NOMO-1 (cell line): ENCODE results near the gene SYCE1.
"Not testable (repeated sequence)": the region's sequence is repeated elsewhere in the genome, so short reads cannot be mapped to it uniquely, and the experiment has no call there.

Source experiments
- DNase-seq, 2 experiments: peaks; one replicate each; lab custom pipeline; 2025; ENCODE audit not compliant: unreplicated experiment in 2 of 2; lab: John Stamatoyannopoulos, UW

SYCE1 gene

GRCh38 chr10:133559216-133559615 lies 6.2 kb downstream of the SYCE1 start:
- no peak for DNase-seq

DNA sequence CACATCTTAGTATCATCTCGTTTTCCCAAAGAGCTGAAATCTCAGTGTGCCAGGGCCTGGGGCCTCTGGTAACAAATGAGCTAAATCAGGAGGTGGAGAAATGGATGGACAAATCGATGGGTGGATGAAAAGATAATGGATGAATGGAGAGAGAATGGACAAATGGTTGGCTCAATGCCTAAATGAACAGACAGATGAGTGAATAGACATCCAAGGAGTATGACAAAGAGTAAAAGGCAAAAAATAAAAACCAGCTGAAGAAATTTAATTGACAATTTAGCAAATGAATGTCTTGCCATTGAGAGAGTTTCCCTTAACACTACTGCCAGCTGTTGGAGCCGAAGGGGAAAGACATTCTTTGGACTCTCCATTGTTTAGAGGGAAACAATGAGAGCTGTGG lies 8.0 kb downstream of the SYCE1 start:
- DNase-seq: no peak

DNA sequence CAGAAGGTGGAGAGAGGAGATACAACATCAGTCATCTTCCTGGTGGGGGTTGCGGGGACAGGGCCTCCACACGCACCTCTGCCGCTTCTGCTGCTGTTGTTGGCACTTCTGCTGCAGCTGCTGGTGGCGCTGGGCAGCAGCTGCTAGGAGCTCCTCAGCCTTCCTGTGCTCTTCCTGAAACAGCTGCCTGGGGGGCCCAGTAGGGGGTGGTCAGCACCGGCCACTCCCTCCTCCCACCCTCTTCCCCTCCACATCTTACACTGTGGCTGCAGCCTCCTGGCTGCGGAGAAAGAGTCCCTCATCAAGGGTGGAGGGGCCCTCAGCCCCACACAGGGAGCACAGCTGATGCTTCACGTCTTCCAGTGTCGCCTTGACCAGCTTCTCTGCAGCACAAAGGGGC lies 9.9 kb downstream of the SYCE1 start:
- no peak for DNase-seq

DNA sequence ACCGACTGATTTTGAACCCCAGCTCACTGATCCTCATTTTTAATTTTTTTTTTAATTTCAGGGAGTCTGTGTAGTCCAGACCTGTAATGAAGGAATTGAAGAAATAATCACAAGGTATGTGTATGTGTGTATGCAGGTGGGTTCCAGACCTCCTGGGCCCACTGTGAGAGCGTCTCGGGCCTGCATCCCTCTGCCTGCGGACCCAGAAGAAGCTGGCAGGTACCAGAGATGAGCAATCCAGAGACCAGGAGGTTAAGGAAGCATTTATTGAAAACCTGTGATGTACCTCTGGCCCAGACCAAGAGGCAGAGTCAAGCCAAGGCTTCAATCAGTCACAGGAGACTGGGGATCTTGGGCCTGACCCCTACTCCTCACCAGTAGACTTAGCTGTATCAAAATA lies 10.8 kb downstream of the SYCE1 start:
- no peak for DNase-seq

GRCh38 chr10:133544506-133544905 lies 20.9 kb downstream of the SYCE1 start:
- DNase-seq: peak in 1 of 2 experiments; percentile 9

DNA sequence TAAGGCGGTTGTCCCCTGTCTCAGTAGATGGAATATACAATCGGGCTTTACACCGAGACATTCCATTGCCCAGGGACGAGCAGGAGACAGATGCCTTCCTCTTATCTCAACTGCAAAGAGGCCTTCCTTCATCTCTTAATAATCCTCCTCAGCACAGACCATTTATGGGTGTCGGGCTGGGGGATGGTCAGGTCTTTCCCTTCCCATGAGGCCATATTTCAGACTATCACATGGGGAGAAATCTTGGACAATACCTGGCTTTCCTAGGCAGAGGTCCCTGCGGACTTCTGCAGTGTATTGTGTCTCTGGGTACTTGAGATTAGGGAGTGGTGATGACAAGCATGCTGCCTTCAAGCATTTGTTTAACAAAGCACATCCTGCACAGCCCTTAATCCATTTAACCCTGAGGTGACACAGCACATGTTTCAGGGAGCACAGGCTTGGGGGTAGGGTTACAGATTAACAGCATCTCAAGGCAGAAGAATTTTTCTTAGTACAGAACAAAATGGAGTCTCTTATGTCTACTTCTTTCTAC lies 23.9 kb downstream of the SYCE1 start:
- DNase-seq: not testable (repeated sequence)

DNA sequence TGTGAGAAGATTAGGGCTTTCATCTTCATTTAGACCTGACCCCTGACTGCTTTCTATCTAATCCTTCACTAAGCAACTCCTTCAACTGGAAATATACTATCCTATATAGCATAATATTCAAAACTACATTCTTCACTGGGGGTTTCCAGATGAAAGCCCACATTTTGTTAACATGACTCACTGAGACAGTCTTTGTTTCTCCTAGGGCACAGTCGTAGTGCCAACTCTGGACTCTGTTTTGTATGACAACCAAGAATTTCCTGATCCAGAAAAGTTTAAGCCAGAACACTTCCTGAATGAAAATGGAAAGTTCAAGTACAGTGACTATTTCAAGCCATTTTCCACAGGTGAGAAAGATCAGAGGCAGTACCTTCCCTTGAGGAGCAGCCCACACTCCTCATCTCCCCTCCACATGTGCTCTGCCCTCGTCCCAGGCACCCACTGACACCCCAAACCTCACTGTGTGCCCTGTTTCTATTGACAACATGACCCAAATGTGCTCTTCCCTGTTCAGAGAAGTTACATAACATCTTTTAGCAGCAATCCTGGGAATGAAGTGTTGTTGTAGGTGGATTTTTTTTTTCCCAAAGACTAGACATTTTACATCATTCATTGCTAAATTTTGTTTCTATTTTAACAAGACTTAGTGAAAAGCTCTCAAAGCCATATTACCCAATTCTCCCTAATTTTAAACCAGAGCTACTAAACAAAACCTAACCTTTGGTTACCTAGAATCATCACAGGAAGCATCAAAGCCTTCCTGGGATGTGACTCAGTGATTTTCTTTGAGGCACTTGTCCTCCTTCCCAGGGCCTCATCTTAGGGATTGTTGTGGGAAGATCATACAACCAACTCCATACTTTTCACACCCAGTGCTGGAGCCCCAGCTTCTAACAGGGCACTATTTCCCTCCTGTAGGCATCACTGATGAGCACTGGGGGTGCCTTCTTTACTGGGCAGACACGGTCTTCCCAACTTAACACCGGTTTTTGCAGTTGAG lies 27.5 kb downstream of the SYCE1 start:
- no peak for DNase-seq

- DNase-seq: no peak
Measured at GRCh38 chr10:133536198-133536597, 29.2 kb downstream of the SYCE1 start.

DNA sequence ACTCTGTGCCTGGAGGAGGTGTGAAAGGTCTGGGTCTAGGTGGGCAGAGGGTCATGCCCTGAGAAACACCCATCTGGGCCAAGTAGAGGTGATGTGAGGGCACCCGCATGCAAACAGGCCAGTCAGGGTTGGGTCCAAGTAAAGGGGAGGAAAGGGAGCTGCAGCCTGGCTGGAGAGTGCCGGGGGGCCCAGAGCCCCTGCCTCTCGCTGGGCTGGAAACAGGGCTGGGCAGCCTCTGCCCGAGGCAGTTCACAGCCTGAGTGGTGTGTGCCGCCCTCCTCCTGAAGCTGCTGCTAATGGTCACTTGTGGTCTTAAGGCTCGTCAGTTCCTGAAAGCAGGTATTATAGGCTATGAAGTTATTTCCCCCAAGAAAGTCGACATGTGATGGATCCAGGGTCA lies 31.0 kb downstream of the SYCE1 start:
- DNase-seq: no peak

- DNase-seq: no peak
Measured at GRCh38 chr10:133532871-133533270, 32.5 kb downstream of the SYCE1 start.

GRCh38 chr10:133530506-133530905 lies 34.9 kb downstream of the SYCE1 start:
- peak; percentile 45 to 55 for DNase-seq

DNA sequence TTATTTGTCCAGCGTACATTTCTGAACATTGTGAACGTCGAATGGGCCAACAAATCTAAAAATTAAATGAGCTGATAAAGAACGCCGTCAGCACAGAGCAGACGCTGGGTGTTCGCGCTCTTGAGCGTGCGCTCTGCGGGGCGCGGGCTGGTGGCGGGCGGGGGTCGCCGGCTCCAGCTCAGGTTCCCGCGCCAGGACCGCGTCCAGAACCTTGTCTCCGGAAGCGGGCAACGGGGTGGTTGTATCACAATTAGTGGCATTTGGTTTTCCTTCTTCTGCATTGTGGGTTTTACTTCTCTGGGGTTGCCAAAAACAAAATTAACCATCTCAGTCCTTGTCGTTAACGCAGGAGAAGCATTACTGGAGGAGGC lies 35.8 kb downstream of the SYCE1 start:
- DNase-seq: peak in 1 of 2 experiments; percentile 15

- DNase-seq: peak; percentile 16 to 27
Measured at GRCh38 chr10:133528845-133529575, 36.4 kb downstream of the SYCE1 start.

GRCh38 chr10:133528296-133528844 lies 37.0 kb downstream of the SYCE1 start:
- DNase-seq: no peak

- no peak for DNase-seq
Measured at GRCh38 chr10:133527771-133528271, 37.6 kb downstream of the SYCE1 start.

- DNase-seq: no peak
Measured at GRCh38 chr10:133526957-133527588, 38.3 kb downstream of the SYCE1 start, which contains the start of gene CYP2E1. Gene CYP2E1 (plus strand): TSS chr10:133527363. CDS start chr10:133527396, 33 bp downstream.

GRCh38 chr10:133525444-133525843 lies 39.9 kb downstream of the SYCE1 start:
- no peak for DNase-seq

DNA sequence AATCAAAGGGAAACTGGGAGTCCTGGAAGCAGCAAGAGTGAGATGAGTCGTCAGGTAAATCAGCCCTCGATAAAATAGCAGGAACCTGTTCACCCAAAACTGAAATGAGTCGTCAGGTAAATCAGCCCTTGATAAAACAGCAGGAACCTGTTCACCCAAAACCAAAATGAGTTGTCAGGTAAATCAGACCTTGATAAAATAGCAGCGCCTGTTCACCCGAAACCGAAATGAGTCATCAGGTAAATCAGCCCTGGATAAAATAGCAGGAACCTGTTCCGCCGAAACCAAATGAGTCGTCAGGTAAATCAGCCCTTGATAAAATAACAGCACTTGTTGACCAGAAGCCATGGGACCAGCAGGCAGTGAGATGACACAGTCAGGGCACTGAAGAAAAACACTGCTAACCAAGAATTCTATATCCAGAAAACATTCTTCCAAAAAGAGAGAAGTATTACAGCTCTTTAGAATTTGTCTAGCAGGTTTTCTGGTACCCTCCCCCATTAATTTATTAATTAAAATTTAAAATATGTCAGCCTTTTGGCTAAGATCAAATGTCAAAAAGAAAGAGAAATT lies 41.7 kb downstream of the SYCE1 start:
- DNase-seq: no peak

DNA sequence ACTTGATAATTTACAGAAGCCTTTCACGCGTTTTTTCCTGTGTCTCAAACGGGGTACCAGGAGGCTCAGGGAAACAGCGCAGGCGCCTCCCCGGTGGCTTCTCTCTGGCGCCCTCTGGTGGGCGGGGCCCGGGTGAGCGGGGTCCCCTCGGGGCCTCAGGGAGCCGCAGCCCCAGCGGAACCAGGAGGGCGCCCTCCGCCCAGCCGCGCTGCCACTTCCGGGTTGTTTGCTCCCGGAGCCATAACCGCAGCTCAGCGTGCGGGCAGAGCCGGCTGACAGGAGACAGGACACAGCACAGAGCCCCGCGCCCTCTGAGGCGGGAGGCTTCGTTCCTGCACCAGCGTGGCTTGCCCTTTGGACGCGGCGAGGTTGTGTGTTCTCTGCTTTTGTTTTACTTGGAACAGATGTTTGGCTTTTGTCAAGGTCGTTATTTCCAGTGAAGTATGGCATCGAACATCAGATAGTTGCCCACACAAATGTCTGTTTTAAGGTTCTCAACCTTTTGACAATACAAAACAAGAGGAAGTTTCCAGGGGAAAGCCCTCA lies 45.1 kb downstream of the SYCE1 start:
- peak; percentile 83 to 88 for DNase-seq

DNA sequence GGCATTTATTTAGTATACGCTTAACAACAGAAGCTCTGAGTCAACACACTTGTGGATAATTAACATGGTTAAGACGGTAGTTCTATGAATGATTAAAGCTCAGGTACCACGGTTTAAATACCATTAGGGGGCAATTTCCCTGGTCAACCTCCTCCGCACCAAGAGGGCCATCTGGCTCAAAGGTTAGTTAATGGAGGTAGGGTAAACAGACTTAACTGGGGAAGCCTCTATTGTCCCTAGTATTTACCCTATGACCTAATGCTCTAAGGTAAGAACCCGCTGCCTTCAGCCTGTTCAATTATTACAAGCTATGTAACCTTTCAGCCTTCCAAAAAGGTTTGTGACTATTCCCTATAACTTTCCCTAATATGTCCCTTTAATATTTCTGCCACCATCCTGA lies 46.9 kb downstream of the SYCE1 start:
- DNase-seq: not testable (repeated sequence)
